WERI-Rb-1 (cell line): ENCODE data around the gene MRPL54.

ENCODE experiments used
- DNase-seq: peaks from one replicate; pipeline ENCODE4 v3.0.0-alpha.2; 2020
- H3K27ac ChIP-seq: fragments of 250-450 bp; sonication (Bioruptor Pico); 2 replicates; pipeline ENCODE4 v1.5.1; 2020; ENCODE audit warnings: mild to moderate bottlenecking, moderate library complexity
- H3K27me3 ChIP-seq: fragments of 250-450 bp; sonication (Bioruptor Pico); 2 replicates; pipeline ENCODE4 v1.5.1; 2021; ENCODE audit warnings: mild to moderate bottlenecking, low read depth, moderate library complexity; ENCODE audit not compliant: insufficient read depth, severe bottlenecking
- H3K36me3 ChIP-seq: fragments of 250-450 bp; sonication (Bioruptor Pico); 2 replicates; pipeline ENCODE4 v1.5.1; 2020; ENCODE audit warnings: mild to moderate bottlenecking, moderate library complexity
- H3K4me3 ChIP-seq: 2 replicates; pipeline ENCODE4 v1.5.1; 2011; ENCODE audit warnings: low read depth, mild to moderate bottlenecking, control low read depth, low read length
- H3K9me3 ChIP-seq: fragments of 250-450 bp; sonication (Bioruptor Pico); 2 replicates; pipeline ENCODE4 v1.5.1; 2021; ENCODE audit warnings: mild to moderate bottlenecking, moderate library complexity; ENCODE audit not compliant: severe bottlenecking
- CTCF ChIP-seq: IDR thresholded peaks from 2 replicates; pipeline ENCODE4 v1.5.1; 2011; ENCODE audit warnings: low read depth, mild to moderate bottlenecking, control low read depth, inconsistent platforms, low read length

The MRPL54 gene

GRCh38 chr19:3782330-3782729, 19.8 kb downstream of the MRPL54 start:
- TF ChIP-seq CTCF: no peak
- Histone ChIP-seq H3K27me3 (no peaks in the 10 kb centered on the region), H3K4me3 (no peak overlapping the region), H3K27ac (no peak overlapping the region), H3K36me3 (peaks cover 56% of the 10 kb centered on the region), H3K9me3 (peaks cover 14% of the 10 kb centered on the region)
- no peak for DNase-seq

DNA sequence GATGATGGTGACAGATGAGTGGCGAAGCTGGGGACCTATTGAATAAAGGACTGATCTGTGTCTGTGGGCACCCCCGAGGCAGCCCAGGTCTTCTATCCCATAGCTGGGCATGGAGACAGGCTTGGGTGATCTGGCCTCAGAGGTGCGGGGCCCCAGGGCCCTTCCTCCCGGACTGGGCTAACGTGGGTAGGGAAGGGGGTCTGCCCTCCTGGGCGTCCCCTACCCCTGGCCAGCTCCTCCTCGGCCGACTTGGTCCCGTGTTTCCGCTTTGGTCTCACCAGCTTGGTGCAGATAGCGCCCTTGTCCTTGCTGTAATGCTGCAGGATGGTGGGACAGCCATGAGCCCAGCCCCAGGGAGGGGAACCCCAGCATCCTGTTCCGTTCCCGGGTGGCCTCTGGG, 20.4 kb downstream of the MRPL54 start:
- DNase-seq: no peak
- Histone ChIP-seq H3K27ac (no peak overlapping the region), H3K27me3 (no peaks in the 10 kb centered on the region), H3K36me3 (peaks cover 50% of the 10 kb centered on the region), H3K4me3 (no peak overlapping the region), H3K9me3 (peaks cover 14% of the 10 kb centered on the region)
- no peak for TF ChIP-seq CTCF

DNA sequence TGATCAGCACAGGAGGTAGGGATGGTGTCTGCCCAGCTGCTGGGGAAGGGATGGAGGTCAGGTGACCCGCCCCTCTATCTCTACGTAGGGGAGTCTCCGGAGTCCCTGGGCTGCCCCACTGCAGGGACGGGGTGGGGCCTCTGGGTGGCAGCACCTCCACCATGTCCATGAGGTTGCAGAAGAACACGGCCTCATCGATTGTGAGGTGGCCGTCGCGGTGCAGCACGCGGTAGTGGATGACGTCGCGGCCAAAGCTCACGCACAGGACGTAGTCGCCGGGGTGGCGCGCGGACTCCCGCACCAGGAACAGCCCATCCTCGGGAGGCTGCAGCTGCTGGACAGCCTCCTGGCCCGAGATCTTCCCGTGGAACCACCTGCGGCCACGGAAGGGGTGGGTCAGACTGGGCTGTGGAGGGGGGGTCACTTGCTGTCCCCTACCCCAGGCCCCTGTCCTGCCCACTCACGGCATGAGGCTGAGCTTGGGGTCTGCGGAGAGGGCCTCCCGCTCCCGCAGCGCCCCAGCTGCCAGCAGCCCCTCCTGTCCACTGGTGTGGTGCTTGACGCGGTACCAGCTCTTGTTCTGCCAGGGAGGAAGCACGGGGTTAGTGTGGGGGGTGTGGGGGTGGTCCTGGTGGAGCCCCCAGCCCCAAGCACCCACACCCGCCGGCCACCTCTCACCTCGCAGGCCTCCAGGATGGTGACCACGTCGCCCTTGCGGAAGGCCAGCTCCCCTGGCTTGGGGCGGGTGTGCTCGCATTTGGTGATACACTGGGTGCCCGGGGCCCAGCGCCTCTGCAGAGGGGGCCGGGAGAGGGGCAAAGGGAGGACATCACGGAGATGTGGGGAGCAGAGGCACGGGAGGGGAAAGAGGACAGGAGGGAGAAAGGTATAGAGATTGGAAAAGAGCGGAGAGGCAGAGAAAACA, 21.4 kb downstream of the MRPL54 start:
- H3K36me3 ChIP-seq: peaks cover 40% of the 10 kb centered on the region
- TF ChIP-seq CTCF: peak; percentile 88
- peak overlapping the region; percentile 34; the same call in 1 of the 2 replicates for H3K27ac ChIP-seq
- H3K9me3 ChIP-seq: peaks cover 14% of the 10 kb centered on the region
- H3K27me3 ChIP-seq: no peaks in the 10 kb centered on the region
- DNase-seq: peak; percentile 79
- no peak overlapping the region for H3K4me3 ChIP-seq

DNA sequence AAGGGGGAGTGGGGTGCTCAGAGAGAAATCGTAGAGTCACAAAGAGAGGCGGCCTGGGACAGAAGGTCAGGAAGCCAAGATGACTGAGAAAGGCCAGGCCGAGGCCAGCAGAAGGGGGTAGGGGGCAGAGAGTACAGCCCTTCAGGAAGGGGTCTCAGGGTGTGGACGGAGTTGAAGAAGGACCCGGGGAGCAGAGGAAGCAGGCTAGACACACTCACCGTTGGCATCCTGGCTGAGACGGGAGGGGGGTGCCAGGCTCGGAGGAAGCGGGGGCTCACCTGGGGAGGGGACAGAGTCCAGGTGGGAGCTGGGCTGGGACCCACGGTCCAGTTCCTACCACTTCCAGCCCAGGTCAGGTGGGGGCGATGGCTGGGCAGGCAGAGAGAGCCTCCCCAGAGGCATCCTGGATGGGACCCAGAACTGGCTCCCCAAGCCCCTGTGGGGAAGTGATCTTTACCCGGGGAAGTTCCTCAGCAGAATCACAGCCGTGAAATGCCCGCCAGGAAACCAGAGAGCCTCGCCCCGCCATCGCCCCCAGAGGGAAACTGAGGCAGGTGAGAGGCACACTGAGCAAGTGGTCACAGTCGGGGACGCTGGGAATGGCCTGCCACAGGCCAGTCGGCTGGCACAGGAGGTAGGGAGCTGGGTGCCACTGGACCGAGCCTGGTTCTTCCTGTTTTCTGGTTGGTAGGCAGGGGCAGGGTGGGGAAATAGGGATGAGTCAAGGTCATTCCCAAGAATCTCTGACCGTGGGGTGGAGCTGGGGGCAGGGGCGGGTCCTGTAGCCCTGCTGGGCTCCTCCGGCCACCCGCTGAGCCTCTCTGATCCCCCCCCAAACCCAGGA, 22.3 kb downstream of the MRPL54 start:
- Histone ChIP-seq H3K4me3 (peak overlapping the region; percentile 79), H3K27me3 (no peaks in the 10 kb centered on the region), H3K9me3 (peaks cover 14% of the 10 kb centered on the region), H3K36me3 (peaks cover 37% of the 10 kb centered on the region), H3K27ac (peak overlapping the region; percentile 34; the same call in 1 of the 2 replicates)
- TF ChIP-seq CTCF: peak; percentile 32; the same call in 1 of the 2 replicates
- no peak for DNase-seq

GRCh38 chr19:3785451-3785937, 23.0 kb downstream of the MRPL54 start:
- Histone ChIP-seq H3K27me3 (no peaks in the 10 kb centered on the region), H3K4me3 (peak overlapping the region; percentile 79), H3K9me3 (peaks cover 14% of the 10 kb centered on the region), H3K36me3 (peaks cover 37% of the 10 kb centered on the region), H3K27ac (peak overlapping the region; percentile 88)
- TF ChIP-seq CTCF: no peak
- DNase-seq: no peak
